ENCODE measurements around the gene DBN1.

DBN1 gene

GRCh38 chr5:177453852-177454396, 19.5 kb downstream of the DBN1 start:
- TF ChIP-seq CTCF (IDR thresholded peaks at IDR 0.05; ENCODE audit: extremely low read depth, insufficient read depth, missing control alignments), result no peak
- in situ Hi-C loops (cut with MboI; ENCODE audit: low pct_unique_long_range_greater_than_20kb, low sequenced_read_pairs, unreplicated experiment), result loop anchor here (10.0 kb wide), 1 partner anchor 49 kb away; the partner anchor contains the start of genes F12 and PFN3
- no peak for DNase-seq (ENCODE audit: low spot score)

GRCh38 chr5:177452688-177453638, 20.5 kb downstream of the DBN1 start:
- in situ Hi-C loops (cut with MboI; ENCODE audit: low pct_unique_long_range_greater_than_20kb, low sequenced_read_pairs, unreplicated experiment), result loop anchor here (10.0 kb wide), 1 partner anchor 48 kb away; the partner anchor contains the start of genes F12 and PFN3
- DNase-seq (ENCODE audit: low spot score), result no peak
- no peak for TF ChIP-seq CTCF (IDR thresholded peaks at IDR 0.05; ENCODE audit: extremely low read depth, insufficient read depth, missing control alignments)

GRCh38 chr5:177450667-177451424, 22.6 kb downstream of the DBN1 start:
- no peak for DNase-seq (ENCODE audit: low spot score)
- TF ChIP-seq CTCF (IDR thresholded peaks at IDR 0.05; ENCODE audit: extremely low read depth, insufficient read depth, missing control alignments), result no peak

GRCh38 chr5:177449140-177450061, 24.0 kb downstream of the DBN1 start:
- no peak for TF ChIP-seq CTCF (IDR thresholded peaks at IDR 0.05; ENCODE audit: extremely low read depth, insufficient read depth, missing control alignments)
- in situ Hi-C loops (cut with MboI; ENCODE audit: low pct_unique_long_range_greater_than_20kb, low sequenced_read_pairs, unreplicated experiment), result loop anchor here (10.0 kb wide), 1 partner anchor 45 kb away; the partner anchor contains the start of genes F12 and PFN3
- DNase-seq (ENCODE audit: low spot score), result no peak

More at GRCh38 chr5:177450667-177451424, 22.6 kb downstream of the DBN1 start:
- in situ Hi-C loops (cut with MboI; ENCODE audit: low pct_unique_long_range_greater_than_20kb, low sequenced_read_pairs, unreplicated experiment), result loop anchor here (10.0 kb wide), 1 partner anchor 46 kb away; the partner anchor contains the start of genes F12 and PFN3

- no peak for TF ChIP-seq CTCF (IDR thresholded peaks at IDR 0.05; ENCODE audit: extremely low read depth, insufficient read depth, missing control alignments)
- in situ Hi-C loops (cut with MboI; ENCODE audit: low pct_unique_long_range_greater_than_20kb, low sequenced_read_pairs, unreplicated experiment), result no loop called here
These were observed 25.0 kb downstream of the DBN1 start for GRCh38 chr5:177448244-177448950.

More at GRCh38 chr5:177448244-177448950, 25.0 kb downstream of the DBN1 start:
- DNase-seq (ENCODE audit: low spot score), result no peak

Measured in GM13977 (cell line).